Activated CD8-positive, alpha-beta memory T cell treated with anti-CD3 and anti-CD28 coated beads for 4 hours (primary cell): Measurements from ENCODE around the gene ITM2B.

Experiments used
- DNase-seq, 2 donors: peaks; one replicate each; pipeline ENCODE4 v3.0.0-alpha.2; 2020; ENCODE audit warnings: low read depth in 2 of 2

The ITM2B gene

GRCh38 chr13:48258430-48258829 is 25.4 kb downstream of the ITM2B start:
- no peak for DNase-seq

GRCh38 chr13:48260970-48261369 is 28.0 kb downstream of the ITM2B start:
- DNase-seq, result no peak

GRCh38 chr13:48263196-48263595 is 30.2 kb downstream of the ITM2B start:
- DNase-seq, result no peak

GRCh38 chr13:48264058-48264457 is 31.1 kb downstream of the ITM2B start:
- no peak for DNase-seq

GRCh38 chr13:48265217-48265815 is 32.3 kb downstream of the ITM2B start:
- DNase-seq, result no peak

- no peak for DNase-seq
Observed at GRCh38 chr13:48266150-48266549, 33.1 kb downstream of the ITM2B start.

- DNase-seq, result no peak
Observed at GRCh38 chr13:48266701-48267639, 34.0 kb downstream of the ITM2B start.

- no peak for DNase-seq
Observed at GRCh38 chr13:48268019-48268418, 35.0 kb downstream of the ITM2B start.

- DNase-seq, result no peak
Observed at GRCh38 chr13:48273346-48273745, 40.3 kb downstream of the ITM2B start.

GRCh38 chr13:48275507-48275906 is 42.5 kb downstream of the ITM2B start:
- DNase-seq, result no peak

GRCh38 chr13:48278806-48279205 is 45.8 kb downstream of the ITM2B start:
- DNase-seq, result no peak

- DNase-seq, result no peak
Observed at GRCh38 chr13:48281556-48281955, 48.5 kb downstream of the ITM2B start.

- no peak for DNase-seq
Observed at GRCh38 chr13:48291730-48292129, 58.7 kb downstream of the ITM2B start.

GRCh38 chr13:48292650-48293049 is 59.6 kb downstream of the ITM2B start:
- DNase-seq, result no peak

- no peak for DNase-seq
Observed at GRCh38 chr13:48294653-48295052, 61.6 kb downstream of the ITM2B start.

GRCh38 chr13:48295271-48295670 is 62.3 kb downstream of the ITM2B start:
- DNase-seq, result no peak

- DNase-seq, result no peak
Observed at GRCh38 chr13:48296528-48296927, 63.5 kb downstream of the ITM2B start.

GRCh38 chr13:48297131-48297786 is 64.3 kb downstream of the ITM2B start:
- DNase-seq, result no peak

- no peak for DNase-seq
Observed at GRCh38 chr13:48299591-48299990, 66.6 kb downstream of the ITM2B start.

- DNase-seq, result no peak
Observed at GRCh38 chr13:48302871-48303358, 69.9 kb downstream of the ITM2B start.

GRCh38 chr13:48303359-48304142 is 70.5 kb downstream of the ITM2B start, which contains the start of gene RB1:
Gene RB1, plus strand, starts transcription at chr13:48303751. Its CDS starts 162 bp downstream, at chr13:48303913.
- DNase-seq, result peak; percentile 74 to 81
